Measurements from ENCODE around the gene COL6A3.

Gene COL6A3, protein sequence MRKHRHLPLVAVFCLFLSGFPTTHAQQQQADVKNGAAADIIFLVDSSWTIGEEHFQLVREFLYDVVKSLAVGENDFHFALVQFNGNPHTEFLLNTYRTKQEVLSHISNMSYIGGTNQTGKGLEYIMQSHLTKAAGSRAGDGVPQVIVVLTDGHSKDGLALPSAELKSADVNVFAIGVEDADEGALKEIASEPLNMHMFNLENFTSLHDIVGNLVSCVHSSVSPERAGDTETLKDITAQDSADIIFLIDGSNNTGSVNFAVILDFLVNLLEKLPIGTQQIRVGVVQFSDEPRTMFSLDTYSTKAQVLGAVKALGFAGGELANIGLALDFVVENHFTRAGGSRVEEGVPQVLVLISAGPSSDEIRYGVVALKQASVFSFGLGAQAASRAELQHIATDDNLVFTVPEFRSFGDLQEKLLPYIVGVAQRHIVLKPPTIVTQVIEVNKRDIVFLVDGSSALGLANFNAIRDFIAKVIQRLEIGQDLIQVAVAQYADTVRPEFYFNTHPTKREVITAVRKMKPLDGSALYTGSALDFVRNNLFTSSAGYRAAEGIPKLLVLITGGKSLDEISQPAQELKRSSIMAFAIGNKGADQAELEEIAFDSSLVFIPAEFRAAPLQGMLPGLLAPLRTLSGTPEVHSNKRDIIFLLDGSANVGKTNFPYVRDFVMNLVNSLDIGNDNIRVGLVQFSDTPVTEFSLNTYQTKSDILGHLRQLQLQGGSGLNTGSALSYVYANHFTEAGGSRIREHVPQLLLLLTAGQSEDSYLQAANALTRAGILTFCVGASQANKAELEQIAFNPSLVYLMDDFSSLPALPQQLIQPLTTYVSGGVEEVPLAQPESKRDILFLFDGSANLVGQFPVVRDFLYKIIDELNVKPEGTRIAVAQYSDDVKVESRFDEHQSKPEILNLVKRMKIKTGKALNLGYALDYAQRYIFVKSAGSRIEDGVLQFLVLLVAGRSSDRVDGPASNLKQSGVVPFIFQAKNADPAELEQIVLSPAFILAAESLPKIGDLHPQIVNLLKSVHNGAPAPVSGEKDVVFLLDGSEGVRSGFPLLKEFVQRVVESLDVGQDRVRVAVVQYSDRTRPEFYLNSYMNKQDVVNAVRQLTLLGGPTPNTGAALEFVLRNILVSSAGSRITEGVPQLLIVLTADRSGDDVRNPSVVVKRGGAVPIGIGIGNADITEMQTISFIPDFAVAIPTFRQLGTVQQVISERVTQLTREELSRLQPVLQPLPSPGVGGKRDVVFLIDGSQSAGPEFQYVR (N-terminal part only)

DNA sequence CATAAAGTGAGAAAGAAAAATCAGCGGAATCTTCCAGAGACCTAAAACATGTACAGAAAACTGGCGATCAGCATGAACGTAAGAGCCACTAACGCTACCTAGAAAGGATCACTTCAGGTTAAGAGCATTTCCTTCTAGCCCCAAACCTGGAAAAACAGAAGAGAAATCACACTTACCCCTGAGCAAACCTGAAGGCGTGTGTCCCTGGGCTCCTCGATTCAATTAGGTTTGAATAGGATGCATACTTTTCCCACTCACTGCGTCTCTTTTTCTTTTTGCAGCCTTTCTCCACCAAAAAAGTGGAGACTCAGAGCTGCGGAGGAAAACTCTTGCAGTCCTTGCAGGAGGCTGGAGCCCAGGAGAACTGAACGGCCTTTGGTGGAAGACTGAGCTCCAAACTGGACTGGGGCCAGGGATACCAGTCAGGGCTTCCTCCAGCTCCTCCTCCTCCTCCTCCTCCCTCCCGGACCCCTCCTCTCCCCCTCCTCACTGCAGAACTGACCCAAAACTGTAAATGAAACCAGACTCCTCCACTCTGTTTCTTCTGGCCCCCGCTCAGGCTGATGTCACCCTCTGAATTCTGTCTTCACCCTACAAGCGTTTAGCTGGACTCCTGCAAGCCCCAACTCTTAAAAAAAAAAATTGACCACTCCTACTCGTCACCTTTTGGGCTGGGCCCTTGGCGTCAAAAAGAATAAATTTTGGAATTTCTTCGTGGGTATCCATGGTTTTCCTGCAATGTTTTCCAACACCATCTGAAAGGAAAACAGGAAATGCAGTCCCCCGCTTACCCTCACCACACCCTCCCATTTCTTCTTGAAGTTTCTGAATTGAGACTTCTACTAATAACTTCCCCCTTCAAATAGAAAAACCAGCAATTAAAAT is at the start of gene COL6A3:
COL6A3 (minus strand) TSS at position 388 of the 885 bp plus-strand sequence. CDS start 17,347 bp downstream, outside the sequence.
- no peaks in the 10 kb centered on the region for H3K27me3 ChIP-seq (ENCODE audit: insufficient read depth, low read length)
- H3K4me1 ChIP-seq (ENCODE audit: control insufficient read depth, insufficient read depth, low read length, unreplicated experiment) = peaks cover 10% of the 10 kb centered on the region
- H3K27ac ChIP-seq (ENCODE audit: low read depth, low read length) = peak within 1 kb of the TSS; percentile 90
- H3K36me3 ChIP-seq (ENCODE audit: insufficient read depth, low read length) = peaks cover 30% of the 10 kb centered on the region; the same call in 1 of the 2 replicates
- H3K79me2 ChIP-seq (ENCODE audit: control insufficient read depth, insufficient read depth, low read length, unreplicated experiment) = peaks cover 57% of the 10 kb centered on the region
- H2AFZ ChIP-seq (ENCODE audit: low read length, unreplicated experiment) = no peak within 1 kb of the TSS
- peak within 1 kb of the TSS; percentile 93 for H3K4me3 ChIP-seq (ENCODE audit: low read depth, low read length)

DNA sequence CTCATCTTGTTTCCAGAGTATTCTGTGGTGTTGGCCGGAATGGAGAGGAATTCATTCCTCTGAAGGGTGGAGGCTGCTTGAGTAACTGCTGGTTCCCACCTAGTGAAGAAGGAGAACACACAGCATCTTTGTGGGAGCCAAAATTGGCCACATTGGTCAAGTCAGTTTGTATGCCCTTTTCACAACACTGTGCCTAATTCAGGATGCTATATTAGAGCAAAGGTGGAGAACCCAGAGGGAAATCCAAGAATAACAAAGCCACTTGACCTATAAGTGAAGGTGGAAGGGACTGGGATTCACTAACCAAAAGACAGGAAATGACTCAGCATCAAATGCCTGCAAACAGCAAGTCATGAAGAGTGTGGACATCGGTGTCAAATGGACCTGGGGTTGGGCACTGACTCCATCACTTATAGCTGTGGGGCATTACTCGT is 45.8 kb upstream of the COL6A3 start:
- H3K79me2 ChIP-seq (ENCODE audit: control insufficient read depth, insufficient read depth, low read length, unreplicated experiment) = no peaks in the 10 kb centered on the region
- no peaks in the 10 kb centered on the region for H3K27me3 ChIP-seq (ENCODE audit: insufficient read depth, low read length)
- peak overlapping the region; percentile 93 for H3K27ac ChIP-seq (ENCODE audit: low read depth, low read length)
- no peak overlapping the region for H2AFZ ChIP-seq (ENCODE audit: low read length, unreplicated experiment)
- no peaks in the 10 kb centered on the region for H3K36me3 ChIP-seq (ENCODE audit: insufficient read depth, low read length)
- peak overlapping the region; percentile 27; the same call in 1 of the 2 replicates for H3K4me3 ChIP-seq (ENCODE audit: low read depth, low read length)
- peaks cover 37% of the 10 kb centered on the region for H3K4me1 ChIP-seq (ENCODE audit: control insufficient read depth, insufficient read depth, low read length, unreplicated experiment)

DNA sequence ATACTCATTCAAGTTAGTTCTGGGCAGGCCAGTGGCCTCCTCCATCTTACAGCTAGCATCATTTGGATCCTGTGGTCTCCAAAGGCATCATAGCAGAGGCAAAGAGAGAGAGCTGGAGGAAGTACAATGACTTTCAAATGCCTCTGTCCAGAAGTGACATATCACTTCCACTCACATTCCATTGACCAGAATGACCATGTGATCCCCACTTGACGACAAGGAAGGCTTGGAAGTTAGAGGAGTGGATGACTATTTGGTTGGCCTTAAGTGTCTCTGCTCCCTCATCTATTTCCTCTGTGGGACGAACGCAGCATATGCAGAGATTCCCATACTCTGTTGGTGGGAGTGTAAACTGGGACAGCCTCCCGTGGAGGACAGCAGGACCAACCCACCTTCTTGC is 45.3 kb upstream of the COL6A3 start:
- Histone ChIP-seq H2AFZ (ENCODE audit: low read length, unreplicated experiment) (no peak overlapping the region), H3K4me3 (ENCODE audit: low read depth, low read length) (peak overlapping the region; percentile 27; the same call in 1 of the 2 replicates), H3K27me3 (ENCODE audit: insufficient read depth, low read length) (no peaks in the 10 kb centered on the region), H3K79me2 (ENCODE audit: control insufficient read depth, insufficient read depth, low read length, unreplicated experiment) (no peaks in the 10 kb centered on the region), H3K27ac (ENCODE audit: low read depth, low read length) (peak overlapping the region; percentile 93), H3K4me1 (ENCODE audit: control insufficient read depth, insufficient read depth, low read length, unreplicated experiment) (peaks cover 37% of the 10 kb centered on the region), H3K36me3 (ENCODE audit: insufficient read depth, low read length) (no peaks in the 10 kb centered on the region)

GRCh38 chr2:237458519-237458918 is 44.6 kb upstream of the COL6A3 start:
- no peaks in the 10 kb centered on the region for H3K36me3 ChIP-seq (ENCODE audit: insufficient read depth, low read length)
- peak overlapping the region; percentile 93 for H3K27ac ChIP-seq (ENCODE audit: low read depth, low read length)
- H3K27me3 ChIP-seq (ENCODE audit: insufficient read depth, low read length) = no peaks in the 10 kb centered on the region
- no peaks in the 10 kb centered on the region for H3K79me2 ChIP-seq (ENCODE audit: control insufficient read depth, insufficient read depth, low read length, unreplicated experiment)
- peaks cover 37% of the 10 kb centered on the region for H3K4me1 ChIP-seq (ENCODE audit: control insufficient read depth, insufficient read depth, low read length, unreplicated experiment)
- H2AFZ ChIP-seq (ENCODE audit: low read length, unreplicated experiment) = no peak overlapping the region
- no peak overlapping the region for H3K4me3 ChIP-seq (ENCODE audit: low read depth, low read length)

- Histone ChIP-seq H2AFZ (ENCODE audit: low read length, unreplicated experiment) (no peak overlapping the region), H3K27ac (ENCODE audit: low read depth, low read length) (no peak overlapping the region), H3K36me3 (ENCODE audit: insufficient read depth, low read length) (no peaks in the 10 kb centered on the region), H3K27me3 (ENCODE audit: insufficient read depth, low read length) (no peaks in the 10 kb centered on the region), H3K4me3 (ENCODE audit: low read depth, low read length) (no peak overlapping the region), H3K79me2 (ENCODE audit: control insufficient read depth, insufficient read depth, low read length, unreplicated experiment) (no peaks in the 10 kb centered on the region), H3K4me1 (ENCODE audit: control insufficient read depth, insufficient read depth, low read length, unreplicated experiment) (peaks cover 37% of the 10 kb centered on the region)
Observed at GRCh38 chr2:237457388-237457941, 43.5 kb upstream of the COL6A3 start.

DNA sequence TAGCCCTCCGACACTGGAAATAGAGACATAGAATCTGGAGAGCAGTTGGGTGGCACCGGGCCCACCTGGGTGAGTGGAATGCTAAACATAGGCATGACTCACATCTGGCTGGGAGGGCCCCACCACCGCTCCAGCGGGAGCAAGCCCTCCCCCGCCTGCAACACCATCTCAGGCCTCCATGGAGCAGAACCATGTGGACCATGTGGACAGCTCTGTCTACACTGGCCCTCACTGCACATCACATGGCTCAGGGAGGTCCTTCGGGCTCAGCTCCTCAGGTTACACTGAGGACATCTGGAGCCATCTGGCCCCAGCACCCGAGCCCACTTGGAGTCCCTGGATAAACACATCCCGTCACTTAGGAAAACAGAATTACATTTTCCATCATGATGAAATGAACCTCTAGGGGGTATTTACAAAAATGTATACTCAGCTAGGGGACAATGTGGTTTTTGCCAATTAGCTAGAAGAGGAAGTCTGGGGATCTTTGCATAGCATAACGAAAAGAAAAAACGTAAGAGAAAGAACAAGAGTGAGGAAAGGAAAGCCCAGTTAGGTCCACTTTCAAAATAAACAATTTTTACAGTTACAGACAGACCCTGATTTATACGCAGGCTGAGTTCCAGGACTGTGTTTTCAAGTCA is 42.4 kb upstream of the COL6A3 start:
- H2AFZ ChIP-seq (ENCODE audit: low read length, unreplicated experiment) = no peak overlapping the region
- no peaks in the 10 kb centered on the region for H3K27me3 ChIP-seq (ENCODE audit: insufficient read depth, low read length)
- no peaks in the 10 kb centered on the region for H3K79me2 ChIP-seq (ENCODE audit: control insufficient read depth, insufficient read depth, low read length, unreplicated experiment)
- H3K4me3 ChIP-seq (ENCODE audit: low read depth, low read length) = no peak overlapping the region
- peaks cover 37% of the 10 kb centered on the region for H3K4me1 ChIP-seq (ENCODE audit: control insufficient read depth, insufficient read depth, low read length, unreplicated experiment)
- no peak overlapping the region for H3K27ac ChIP-seq (ENCODE audit: low read depth, low read length)
- no peaks in the 10 kb centered on the region for H3K36me3 ChIP-seq (ENCODE audit: insufficient read depth, low read length)

DNA sequence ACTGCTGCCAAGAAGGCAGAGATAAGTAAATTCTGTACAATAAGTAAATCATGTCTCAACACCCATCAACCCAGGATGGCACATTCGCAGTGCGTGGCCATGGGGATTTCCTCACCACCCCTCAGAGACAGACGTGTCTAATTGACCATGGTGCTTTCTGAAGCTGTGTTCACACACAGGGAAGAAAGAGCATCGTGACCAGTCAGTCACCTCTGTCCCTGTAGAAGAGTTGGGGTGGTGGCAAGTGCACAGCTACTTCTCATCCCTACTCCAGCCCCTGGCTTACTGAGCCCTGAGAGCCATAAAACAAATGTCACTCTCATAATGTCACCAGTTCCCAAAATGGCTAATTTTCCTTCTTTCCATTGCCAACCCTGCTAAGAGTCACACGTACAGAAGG is 41.8 kb upstream of the COL6A3 start:
- Histone ChIP-seq H3K27ac (ENCODE audit: low read depth, low read length) (no peak overlapping the region), H3K27me3 (ENCODE audit: insufficient read depth, low read length) (no peaks in the 10 kb centered on the region), H3K4me3 (ENCODE audit: low read depth, low read length) (no peak overlapping the region), H2AFZ (ENCODE audit: low read length, unreplicated experiment) (no peak overlapping the region), H3K4me1 (ENCODE audit: control insufficient read depth, insufficient read depth, low read length, unreplicated experiment) (peaks cover 37% of the 10 kb centered on the region), H3K36me3 (ENCODE audit: insufficient read depth, low read length) (no peaks in the 10 kb centered on the region), H3K79me2 (ENCODE audit: control insufficient read depth, insufficient read depth, low read length, unreplicated experiment) (no peaks in the 10 kb centered on the region)

GRCh38 chr2:237453671-237454070 is 39.7 kb upstream of the COL6A3 start:
- Histone ChIP-seq H3K4me1 (ENCODE audit: control insufficient read depth, insufficient read depth, low read length, unreplicated experiment) (peaks cover 27% of the 10 kb centered on the region), H2AFZ (ENCODE audit: low read length, unreplicated experiment) (no peak overlapping the region), H3K79me2 (ENCODE audit: control insufficient read depth, insufficient read depth, low read length, unreplicated experiment) (no peaks in the 10 kb centered on the region), H3K4me3 (ENCODE audit: low read depth, low read length) (no peak overlapping the region), H3K27ac (ENCODE audit: low read depth, low read length) (no peak overlapping the region), H3K27me3 (ENCODE audit: insufficient read depth, low read length) (no peaks in the 10 kb centered on the region), H3K36me3 (ENCODE audit: insufficient read depth, low read length) (no peaks in the 10 kb centered on the region)

DNA sequence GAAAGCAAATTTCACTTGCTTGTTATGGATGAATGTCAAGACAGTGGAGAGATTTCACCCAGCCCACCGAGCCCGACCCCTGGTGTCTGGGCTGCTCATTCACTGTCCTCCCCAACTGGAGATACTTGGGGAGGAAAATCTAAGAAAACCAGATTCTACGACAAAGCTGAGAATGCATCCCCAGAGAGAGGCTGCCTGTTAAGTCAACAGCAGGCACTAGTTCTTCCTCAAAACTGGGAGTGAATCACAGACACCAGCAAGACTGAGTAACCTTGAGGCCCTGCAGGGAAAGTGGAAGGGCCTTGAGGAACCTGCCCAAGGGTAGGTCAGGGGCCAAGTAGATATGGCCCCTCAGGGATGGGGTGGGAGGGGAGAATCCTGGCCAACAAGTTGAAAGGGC is 38.9 kb upstream of the COL6A3 start:
- Histone ChIP-seq H3K27me3 (ENCODE audit: insufficient read depth, low read length) (no peaks in the 10 kb centered on the region), H2AFZ (ENCODE audit: low read length, unreplicated experiment) (no peak overlapping the region), H3K79me2 (ENCODE audit: control insufficient read depth, insufficient read depth, low read length, unreplicated experiment) (no peaks in the 10 kb centered on the region), H3K27ac (ENCODE audit: low read depth, low read length) (0 out of 2 replicates have a peak overlapping the region, but pooled peaks have one; percentile 20), H3K36me3 (ENCODE audit: insufficient read depth, low read length) (no peaks in the 10 kb centered on the region), H3K4me1 (ENCODE audit: control insufficient read depth, insufficient read depth, low read length, unreplicated experiment) (peaks cover 25% of the 10 kb centered on the region), H3K4me3 (ENCODE audit: low read depth, low read length) (no peak overlapping the region)
